ENCODE measurements around the gene GNG5.
"Not testable (repeated sequence)": the region's sequence is repeated elsewhere in the genome, so short reads cannot be mapped to it uniquely, and the experiment has no call there.

GNG5 gene

GRCh38 chr1:84506002-84506728 is at the start of gene GNG5, which contains the start of gene SPATA1:
TSS of gene GNG5 (minus strand) at chr1:84506581. CDS start at chr1:84506091, 490 bp downstream.
TSS of gene SPATA1 (plus strand) at chr1:84506386. CDS start at chr1:84516360, 9,974 bp downstream.
- peak; percentile 98 for DNase-seq

GRCh38 chr1:84550826-84551225 is 44.4 kb upstream of the GNG5 start:
- DNase-seq = no peak

GRCh38 chr1:84541679-84542078 is 35.3 kb upstream of the GNG5 start:
- no peak for DNase-seq

DNA sequence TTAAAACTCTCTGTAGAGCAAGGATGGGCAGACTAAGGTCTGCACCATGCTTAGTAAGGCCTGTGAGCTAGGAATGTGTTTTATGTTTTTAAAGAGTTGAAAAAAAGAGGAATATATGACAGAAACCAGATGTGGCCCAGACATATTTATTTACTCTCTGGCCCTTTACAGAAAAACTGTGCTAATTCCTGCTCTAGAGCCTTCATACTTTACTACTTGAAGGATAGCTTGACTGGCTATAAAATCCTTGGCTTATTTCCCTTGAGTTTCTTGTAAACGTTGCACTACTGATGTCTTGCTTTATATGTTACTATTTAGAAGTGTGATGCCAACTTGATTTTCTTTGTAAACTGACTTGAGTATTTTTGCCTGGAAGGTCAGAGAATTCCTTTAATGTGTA is 34.4 kb upstream of the GNG5 start:
- DNase-seq = no peak

GRCh38 chr1:84539972-84540371 is 33.6 kb upstream of the GNG5 start:
- no peak for DNase-seq

GRCh38 chr1:84538599-84538998 is 32.2 kb upstream of the GNG5 start:
- DNase-seq = peak; percentile 9

DNA sequence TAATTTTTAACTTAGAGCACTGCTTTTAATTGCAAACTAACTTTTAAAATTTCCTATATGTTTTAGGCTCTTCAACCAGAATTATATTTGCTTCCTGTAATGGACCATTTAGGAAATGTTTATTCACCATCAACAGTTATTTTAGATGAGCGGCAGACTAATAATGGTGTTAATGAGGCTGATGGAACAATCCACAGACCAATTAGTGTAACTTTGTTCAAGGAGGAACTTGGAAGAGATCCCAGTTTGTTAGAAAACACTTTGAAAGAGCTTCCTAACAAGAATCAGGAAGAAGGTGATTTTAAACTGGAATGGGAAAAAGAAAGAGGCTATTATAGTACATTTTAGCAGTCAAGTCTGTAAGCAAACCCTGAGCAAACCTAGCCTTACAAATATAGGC is 19.4 kb upstream of the GNG5 start:
- DNase-seq = no peak

DNA sequence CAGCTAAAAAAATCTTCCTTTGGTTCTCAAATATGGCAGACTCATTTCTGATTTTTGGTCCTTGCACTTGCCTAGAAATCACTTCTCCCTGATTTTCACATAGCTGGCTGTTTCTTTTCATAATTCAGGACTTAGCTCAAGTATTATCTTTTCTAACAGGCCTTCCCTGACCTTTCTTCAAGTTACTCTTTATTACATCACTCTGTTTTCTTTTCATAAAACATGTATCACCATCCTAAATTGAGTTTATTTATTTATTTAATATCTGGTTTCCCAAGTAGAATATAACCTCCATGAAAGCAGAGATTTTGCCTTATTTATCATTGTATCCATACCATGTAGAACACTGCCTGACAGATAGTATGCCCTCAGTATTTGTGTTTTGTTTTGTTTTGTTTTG is 18.2 kb upstream of the GNG5 start:
- DNase-seq = no peak

DNA sequence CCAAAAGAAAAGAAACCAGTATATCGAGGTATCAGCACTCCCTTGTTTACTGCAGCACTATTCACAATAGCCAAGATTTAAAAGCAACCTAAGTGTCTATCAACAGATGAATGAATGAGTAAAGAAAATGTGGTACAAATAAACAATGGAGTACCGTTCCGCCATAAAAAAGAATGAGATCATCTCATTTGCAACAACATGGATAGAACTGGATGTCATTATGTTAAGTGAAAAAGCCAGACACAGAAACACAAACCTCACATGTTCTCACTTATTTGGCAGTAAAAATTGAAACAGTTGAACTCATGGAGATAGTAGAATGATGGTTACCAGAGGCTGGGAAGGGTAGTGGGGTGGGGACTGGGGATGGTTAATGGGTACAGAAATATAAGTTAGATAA is 4.3 kb upstream of the GNG5 start:
- DNase-seq = no peak

GRCh38 chr1:84510165-84510564 is 3.8 kb upstream of the GNG5 start:
- no peak for DNase-seq

GRCh38 chr1:84509029-84509428 is 2.6 kb upstream of the GNG5 start:
- no peak for DNase-seq

- DNase-seq = no peak
Measured at GRCh38 chr1:84508510-84508909, 2.1 kb upstream of the GNG5 start.

GRCh38 chr1:84507887-84508286 is 1.5 kb upstream of the GNG5 start:
- DNase-seq = not testable (repeated sequence)

DNA sequence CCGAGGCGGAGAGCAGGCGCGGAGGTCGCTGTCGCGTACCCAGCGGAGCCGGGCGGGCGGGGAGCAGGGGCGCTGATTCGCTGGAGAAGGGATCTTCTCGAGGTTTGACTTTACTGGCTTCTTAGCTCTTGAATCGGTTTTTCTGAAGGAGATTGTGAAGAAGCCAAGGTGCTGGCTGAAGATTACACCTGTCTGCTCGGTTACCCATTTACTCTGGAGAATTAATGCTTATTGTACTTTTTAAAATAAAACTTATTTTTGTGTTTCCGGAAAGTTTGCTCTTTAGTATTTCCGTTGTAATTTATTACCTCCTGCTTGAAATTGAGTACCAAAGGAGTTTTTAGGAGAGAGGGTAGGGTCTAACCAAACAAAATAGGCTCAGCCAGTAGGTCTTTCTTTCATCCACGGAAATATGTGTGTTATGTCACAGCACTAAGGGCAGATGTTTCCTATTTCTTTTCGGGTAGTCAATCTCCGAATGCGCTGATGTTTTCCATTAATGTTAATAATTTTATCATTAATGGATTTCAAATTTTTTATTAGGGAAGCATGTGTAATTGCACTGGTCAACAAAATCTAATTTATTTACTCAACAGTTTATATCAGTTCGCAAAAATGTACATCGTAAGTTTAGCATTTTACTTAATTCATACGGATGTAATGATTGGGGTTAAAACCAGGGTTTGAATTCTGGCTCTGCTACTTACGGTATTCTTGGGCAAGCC is 510 bp upstream of the GNG5 start:
- no peak for DNase-seq

- DNase-seq = no peak
Measured at GRCh38 chr1:84505493-84506001, 834 bp downstream of the GNG5 start.

DNA sequence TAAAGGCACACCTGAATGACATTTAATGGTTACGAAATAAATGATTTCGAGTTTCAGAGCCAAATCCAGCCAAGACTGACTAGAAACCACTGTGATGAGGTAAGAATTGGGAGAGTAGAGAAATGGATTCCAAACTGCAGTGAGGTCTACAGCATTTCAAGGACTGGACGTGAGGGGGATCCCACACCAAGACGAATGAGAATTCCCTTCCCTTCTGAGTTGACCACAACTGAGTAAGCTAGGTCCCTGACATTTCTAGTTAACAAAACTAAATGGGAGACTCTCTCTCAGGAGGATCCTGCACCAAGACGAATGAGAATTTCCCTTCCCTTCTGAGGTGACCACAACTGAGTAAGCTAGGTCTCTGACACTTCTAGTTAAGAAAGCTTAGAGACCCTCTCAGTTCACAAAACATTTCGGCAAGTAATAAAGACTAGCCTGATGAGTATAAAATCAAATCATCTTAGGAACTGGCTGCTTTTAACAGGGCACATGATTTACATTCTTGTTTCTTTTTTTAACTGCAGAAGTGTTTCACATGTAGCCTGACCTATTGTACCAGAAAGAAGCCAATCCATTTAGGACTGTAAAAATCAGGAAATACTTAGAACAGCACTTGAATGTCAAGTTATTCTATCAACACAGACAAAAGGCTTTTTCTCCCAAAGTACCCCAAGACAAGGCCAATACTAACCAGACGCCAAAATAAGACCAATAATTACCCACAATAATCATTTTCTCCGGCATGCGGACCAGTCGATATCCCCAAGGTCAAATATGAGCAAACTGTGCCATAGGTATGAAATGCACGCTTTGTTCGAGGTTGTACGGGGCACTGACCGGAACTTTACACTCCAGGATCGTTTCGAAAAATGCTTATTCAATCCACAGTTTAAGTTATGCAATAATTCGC is 1.5 kb downstream of the GNG5 start:
- peak; percentile 18 for DNase-seq

GRCh38 chr1:84502927-84503326 is 3.5 kb downstream of the GNG5 start:
- no peak for DNase-seq

DNA sequence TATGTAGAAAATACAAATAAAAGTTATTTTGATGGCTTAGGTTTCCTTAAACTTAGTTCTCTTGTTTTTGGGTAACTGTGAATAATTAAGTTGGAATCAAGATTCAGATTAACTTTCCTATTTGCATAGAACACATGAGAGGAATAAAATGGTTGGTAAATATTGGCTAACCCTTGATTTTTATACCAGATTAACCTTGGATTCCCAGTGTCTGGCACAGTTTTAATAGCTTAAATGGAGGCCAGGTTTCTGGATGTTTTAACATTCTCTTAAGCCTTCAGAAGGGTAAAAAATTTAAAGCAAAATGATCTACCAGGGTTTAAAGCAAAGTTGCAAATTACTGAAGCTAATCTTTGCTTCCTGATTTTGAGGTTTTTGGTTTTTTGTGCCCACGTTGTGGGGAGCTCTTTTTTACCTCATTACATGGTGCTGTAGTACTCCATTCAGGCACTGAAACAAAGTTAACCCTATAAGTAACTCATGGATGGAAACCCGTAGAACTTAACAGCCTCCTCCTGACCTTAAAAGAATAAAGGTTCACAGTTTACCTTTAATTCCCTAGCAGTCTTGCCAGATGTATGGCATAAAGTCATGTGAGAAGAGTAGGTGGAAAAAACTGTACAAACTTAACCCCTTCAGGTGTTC is 8.6 kb downstream of the GNG5 start:
- no peak for DNase-seq

DNA sequence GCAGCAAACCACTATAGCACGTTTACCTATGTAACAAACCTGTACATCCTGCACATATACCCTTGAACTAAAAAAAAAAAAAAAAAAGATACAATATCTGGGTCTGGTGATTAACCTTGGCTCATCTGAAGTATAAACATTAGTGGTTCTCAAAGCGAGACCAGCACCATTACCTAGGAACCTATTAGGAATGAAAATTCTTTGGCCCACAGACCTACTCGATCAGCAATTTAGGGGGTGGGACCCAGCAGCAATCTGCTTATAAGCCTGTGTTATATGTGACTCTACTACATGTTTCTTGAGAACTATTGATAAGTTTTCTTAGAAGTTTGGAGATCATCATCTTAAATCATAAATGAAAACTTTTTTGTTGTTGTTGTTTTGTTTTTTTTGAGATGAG is 9.9 kb downstream of the GNG5 start:
- DNase-seq = no peak

- DNase-seq = no peak
Measured at GRCh38 chr1:84493747-84494146, 12.6 kb downstream of the GNG5 start.

DNA sequence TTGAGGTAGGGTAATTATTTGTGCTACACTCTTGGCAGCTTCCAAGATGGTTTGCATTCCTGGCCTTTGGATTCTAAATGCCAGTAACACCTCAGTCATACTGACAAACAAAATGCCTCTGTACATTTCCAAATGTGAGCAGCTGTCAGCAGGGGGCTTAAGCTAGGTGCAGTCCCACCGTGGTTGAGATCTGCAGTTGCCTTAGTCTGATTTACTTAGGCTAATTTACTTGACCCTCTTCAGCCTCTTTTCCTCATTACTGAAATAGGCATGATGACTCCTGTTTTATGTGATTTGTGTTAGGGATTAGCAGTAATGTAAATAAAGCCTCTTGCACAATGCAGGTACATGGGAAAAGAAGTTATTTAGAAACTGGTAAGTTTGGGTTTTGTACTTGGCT is 13.7 kb downstream of the GNG5 start:
- no peak for DNase-seq

- no peak for DNase-seq
Measured at GRCh38 chr1:84489766-84490165, 16.6 kb downstream of the GNG5 start.

DNA sequence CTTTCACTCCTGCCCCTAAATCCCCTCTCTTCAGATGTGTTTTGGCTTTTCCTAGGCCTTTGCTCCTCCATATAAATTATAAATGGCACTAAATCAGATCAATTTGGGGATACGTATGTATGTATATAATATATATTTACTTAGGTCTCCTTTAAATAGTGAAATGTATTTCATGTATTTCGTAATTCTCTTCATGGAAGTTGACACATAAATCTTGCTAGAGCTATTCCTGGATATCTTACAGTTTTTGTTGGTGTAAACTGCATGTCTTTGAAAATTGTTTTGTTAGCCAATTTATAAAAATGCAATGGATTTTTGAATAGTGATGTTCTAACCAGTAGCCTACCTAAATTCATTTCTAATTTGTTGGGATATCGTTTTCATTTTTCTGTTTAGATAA is 18.3 kb downstream of the GNG5 start:
- no peak for DNase-seq
